CD4-positive, alpha-beta T cell treated with Interleukin-6 at 100 ng/mL for 8 hours (primary cell): ENCODE data around the gene SBNO2.

ENCODE experiments used
- DNase-seq: peaks from one replicate; pipeline ENCODE4 v3.0.0-alpha.2; 2020; ENCODE audit warnings: mixed read lengths, low spot score

The SBNO2 gene

GRCh38 chr19:1154731-1155351 lies 19.2 kb downstream of the SBNO2 start:
- DNase-seq: no peak

GRCh38 chr19:1153891-1154730 lies 20.0 kb downstream of the SBNO2 start:
- DNase-seq: no peak

- DNase-seq: no peak
These were observed 22.0 kb downstream of the SBNO2 start for GRCh38 chr19:1151917-1152587.

GRCh38 chr19:1151037-1151724 lies 22.9 kb downstream of the SBNO2 start:
- no peak for DNase-seq

GRCh38 chr19:1150333-1151036 lies 23.6 kb downstream of the SBNO2 start:
- DNase-seq: no peak

- DNase-seq: no peak
These were observed 24.6 kb downstream of the SBNO2 start for GRCh38 chr19:1149259-1150045.

- DNase-seq: no peak
These were observed 26.0 kb downstream of the SBNO2 start for GRCh38 chr19:1147934-1148549.

- no peak for DNase-seq
These were observed 26.9 kb downstream of the SBNO2 start for GRCh38 chr19:1146858-1147780.

GRCh38 chr19:1146412-1146699 lies 27.7 kb downstream of the SBNO2 start:
- DNase-seq: no peak

- no peak for DNase-seq
These were observed 28.2 kb downstream of the SBNO2 start for GRCh38 chr19:1145635-1146411.

GRCh38 chr19:1144741-1145140 lies 29.3 kb downstream of the SBNO2 start:
- no peak for DNase-seq

GRCh38 chr19:1143828-1144399 lies 30.2 kb downstream of the SBNO2 start:
- DNase-seq: no peak

- no peak for DNase-seq
These were observed 32.1 kb downstream of the SBNO2 start for GRCh38 chr19:1141944-1142343.

GRCh38 chr19:1140272-1141027 lies 33.6 kb downstream of the SBNO2 start:
- DNase-seq: no peak

GRCh38 chr19:1139126-1139525 lies 34.9 kb downstream of the SBNO2 start:
- no peak for DNase-seq

GRCh38 chr19:1138121-1138520 lies 35.9 kb downstream of the SBNO2 start:
- no peak for DNase-seq

GRCh38 chr19:1136621-1137317 lies 37.3 kb downstream of the SBNO2 start:
- DNase-seq: no peak
